Measurements from ENCODE around the gene GALR1.

Gene GALR1, protein sequence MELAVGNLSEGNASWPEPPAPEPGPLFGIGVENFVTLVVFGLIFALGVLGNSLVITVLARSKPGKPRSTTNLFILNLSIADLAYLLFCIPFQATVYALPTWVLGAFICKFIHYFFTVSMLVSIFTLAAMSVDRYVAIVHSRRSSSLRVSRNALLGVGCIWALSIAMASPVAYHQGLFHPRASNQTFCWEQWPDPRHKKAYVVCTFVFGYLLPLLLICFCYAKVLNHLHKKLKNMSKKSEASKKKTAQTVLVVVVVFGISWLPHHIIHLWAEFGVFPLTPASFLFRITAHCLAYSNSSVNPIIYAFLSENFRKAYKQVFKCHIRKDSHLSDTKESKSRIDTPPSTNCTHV

DNA sequence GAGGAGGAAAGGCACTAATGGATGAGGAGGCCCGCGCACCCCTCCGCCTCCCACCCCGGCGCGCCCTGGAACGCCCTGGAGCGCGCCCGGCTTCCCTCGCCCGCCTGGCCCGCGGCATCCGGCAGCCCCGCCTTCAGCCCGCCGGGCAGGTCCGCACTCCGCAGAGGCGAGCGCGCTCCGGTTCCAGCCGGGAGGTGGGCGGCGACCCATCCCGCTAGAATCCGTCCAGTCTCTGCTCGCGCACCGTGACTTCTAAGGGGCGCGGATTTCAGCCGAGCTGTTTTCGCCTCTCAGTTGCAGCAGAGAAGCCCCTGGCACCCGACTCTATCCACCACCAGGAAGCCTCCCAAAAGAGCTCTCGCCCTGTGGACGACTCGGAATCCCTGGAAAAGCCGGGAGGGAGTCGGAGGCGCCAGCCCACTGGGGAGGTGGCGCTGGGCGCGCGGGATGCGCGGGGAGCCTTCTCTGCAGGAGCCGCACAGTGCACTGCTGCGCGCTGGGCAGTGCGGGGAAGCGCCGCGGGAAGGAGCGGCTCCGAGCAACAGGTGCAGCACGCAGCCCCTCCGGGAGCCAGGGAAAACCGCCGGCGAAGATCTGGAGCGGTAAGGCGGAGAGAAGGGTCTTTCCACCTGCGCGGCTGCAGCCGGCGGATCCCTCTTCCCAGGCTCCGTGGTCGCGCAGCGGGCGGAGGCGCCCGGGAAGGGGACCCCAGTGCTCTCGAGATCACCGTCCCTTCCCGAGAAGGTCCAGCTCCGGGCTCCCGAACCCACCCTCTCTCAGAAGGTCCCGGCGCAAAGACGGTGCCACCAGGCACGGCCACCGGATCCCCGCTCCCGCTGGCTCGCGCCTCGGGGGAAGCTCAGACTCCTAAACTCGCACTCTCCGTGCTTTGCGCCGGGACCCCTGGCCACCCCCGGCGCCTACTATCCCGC, at the start of gene GALR1:
GALR1 (plus strand) TSS at position 280 of the 932 bp plus-strand sequence. CDS start 701 bp downstream, outside the sequence.
- no peak for TF ChIP-seq CTCF (IDR thresholded peaks at IDR 0.05)

- TF ChIP-seq CTCF (IDR thresholded peaks at IDR 0.05), result no peak
Observed at GRCh38 chr18:77201506-77201905, 48.1 kb upstream of the GALR1 start.

- TF ChIP-seq CTCF (IDR thresholded peaks at IDR 0.05), result no peak
Observed at GRCh38 chr18:77202329-77202728, 47.3 kb upstream of the GALR1 start.

- no peak for TF ChIP-seq CTCF (IDR thresholded peaks at IDR 0.05)
Observed at GRCh38 chr18:77203071-77203470, 46.6 kb upstream of the GALR1 start.

GRCh38 chr18:77203851-77204250, 45.8 kb upstream of the GALR1 start:
- no peak for TF ChIP-seq CTCF (IDR thresholded peaks at IDR 0.05)

DNA sequence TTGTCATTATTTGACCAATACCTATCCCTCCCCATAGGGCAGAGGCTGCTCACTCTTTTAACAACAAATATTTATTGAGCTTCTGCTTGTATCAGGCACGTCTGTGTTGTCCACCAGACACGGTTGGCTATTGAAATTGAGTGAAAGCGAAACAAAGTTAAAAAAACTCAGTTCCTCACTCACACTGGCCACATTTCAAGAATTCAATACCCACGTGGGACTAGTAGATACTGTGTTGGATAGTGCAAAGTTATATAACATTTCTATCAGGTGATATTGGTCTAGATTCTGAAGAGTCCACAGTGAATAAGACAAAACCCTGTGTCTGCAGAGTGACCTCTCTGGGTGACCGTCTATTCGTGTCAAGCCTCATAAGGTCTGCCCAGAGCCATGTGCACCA, 43.9 kb upstream of the GALR1 start:
- TF ChIP-seq CTCF (IDR thresholded peaks at IDR 0.05), result no peak

GRCh38 chr18:77206676-77207374, 42.8 kb upstream of the GALR1 start:
- TF ChIP-seq CTCF (IDR thresholded peaks at IDR 0.05), result no peak

Measured in LNCAP (cell line).